Activated CD8-positive, alpha-beta memory T cell treated with anti-CD3 and anti-CD28 coated beads, Interleukin-2, amount 50 U/mL, for 24 hours (primary cell): ENCODE results near the gene HAP1.
"Not testable (repeated sequence)": the region's sequence is repeated elsewhere in the genome, so short reads cannot be mapped to it uniquely, and the experiment has no call there.

Experiments used
- DNase-seq: peaks from one replicate; pipeline ENCODE4 v3.0.0-alpha.2; 2020; ENCODE audit errors: extremely low read depth

HAP1 gene, protein sequence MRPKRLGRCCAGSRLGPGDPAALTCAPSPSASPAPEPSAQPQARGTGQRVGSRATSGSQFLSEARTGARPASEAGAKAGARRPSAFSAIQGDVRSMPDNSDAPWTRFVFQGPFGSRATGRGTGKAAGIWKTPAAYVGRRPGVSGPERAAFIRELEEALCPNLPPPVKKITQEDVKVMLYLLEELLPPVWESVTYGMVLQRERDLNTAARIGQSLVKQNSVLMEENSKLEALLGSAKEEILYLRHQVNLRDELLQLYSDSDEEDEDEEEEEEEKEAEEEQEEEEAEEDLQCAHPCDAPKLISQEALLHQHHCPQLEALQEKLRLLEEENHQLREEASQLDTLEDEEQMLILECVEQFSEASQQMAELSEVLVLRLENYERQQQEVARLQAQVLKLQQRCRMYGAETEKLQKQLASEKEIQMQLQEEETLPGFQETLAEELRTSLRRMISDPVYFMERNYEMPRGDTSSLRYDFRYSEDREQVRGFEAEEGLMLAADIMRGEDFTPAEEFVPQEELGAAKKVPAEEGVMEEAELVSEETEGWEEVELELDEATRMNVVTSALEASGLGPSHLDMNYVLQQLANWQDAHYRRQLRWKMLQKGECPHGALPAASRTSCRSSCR

DNA sequence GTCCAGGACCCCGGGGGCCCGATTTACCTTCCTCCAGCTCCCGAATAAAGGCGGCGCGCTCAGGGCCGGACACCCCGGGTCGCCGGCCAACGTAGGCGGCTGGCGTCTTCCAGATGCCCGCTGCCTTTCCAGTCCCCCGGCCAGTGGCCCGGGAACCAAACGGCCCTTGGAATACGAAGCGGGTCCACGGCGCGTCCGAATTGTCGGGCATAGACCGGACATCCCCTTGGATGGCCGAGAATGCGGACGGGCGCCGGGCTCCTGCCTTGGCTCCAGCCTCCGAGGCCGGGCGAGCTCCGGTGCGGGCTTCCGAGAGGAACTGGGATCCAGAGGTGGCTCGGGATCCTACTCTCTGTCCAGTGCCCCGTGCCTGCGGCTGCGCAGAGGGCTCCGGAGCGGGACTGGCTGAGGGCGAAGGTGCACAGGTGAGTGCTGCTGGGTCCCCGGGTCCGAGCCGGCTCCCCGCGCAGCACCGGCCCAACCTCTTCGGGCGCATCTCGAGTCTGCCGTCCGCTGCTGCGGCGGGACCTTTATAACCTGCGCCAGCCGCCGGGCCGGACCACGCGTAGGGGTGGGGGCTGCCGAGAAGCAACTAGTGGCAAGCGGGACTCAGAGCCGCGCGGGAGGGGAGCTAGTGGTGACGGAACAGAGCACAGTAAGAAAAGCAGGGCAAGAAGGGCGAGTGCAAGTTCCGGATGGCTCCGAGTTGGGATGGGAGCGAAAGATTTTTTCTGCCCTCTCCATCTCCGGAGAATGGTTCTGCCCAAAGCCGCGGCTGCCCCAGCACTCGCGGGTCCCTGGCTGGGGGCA lies at the start of gene HAP1:
TSS of gene HAP1 (minus strand) at position 505 of the 810 bp plus-strand sequence. CDS start at position 496, 9 bp downstream.
- DNase-seq = no peak

DNA sequence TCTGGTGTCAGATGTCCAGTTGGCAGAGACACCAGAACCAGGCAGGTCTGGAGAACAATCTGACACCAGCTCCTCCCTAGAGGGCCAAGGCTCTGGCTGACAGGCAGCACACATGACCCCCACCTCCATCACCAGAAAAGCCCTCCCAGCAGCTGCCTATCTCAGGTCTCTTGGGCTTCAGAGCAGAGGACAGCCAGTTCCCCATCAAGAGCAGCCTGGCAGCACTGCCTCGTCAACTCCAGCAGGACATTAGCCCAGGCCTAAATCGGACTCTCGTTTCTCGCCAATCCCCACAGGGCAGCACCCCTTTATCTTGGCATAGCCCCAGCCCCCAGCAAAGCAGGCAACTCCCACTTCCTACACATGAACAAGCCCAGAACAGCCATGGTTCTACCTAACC lies 47.7 kb upstream of the HAP1 start:
- DNase-seq = no peak

DNA sequence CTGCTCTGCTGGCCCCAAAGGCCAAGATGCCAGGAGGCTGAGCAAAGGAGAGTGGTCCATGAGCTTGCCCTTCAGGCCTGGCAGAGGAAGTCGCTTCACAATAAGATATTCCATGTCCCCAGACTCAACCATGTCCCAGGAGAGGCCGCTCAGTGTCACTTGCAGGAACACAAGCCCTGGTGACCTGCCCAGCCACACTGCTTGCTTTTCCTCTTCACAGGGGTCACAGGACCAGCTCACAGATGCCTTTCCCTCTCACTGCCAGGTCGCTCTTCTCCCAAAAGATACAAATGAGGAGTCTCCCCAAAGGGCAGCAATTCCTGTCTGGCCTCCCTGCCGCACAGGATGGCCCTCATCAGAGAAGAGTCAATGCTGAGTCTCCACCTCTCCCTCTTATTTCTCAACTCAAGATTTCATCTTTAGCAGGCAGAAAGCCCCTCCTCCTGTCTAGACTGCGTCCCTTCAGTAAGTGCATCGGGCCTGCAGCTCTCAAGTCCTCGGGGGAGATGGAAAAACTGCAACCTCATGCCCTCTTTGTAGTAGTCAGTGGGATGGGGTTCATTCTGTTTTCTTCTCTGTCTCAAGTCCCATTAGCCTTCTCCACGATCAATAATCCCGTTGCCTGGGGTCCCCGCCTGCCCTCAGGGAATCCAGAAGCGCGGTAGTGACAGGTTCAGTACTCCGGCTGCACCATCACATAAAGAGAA lies 47.1 kb upstream of the HAP1 start:
- DNase-seq = no peak

DNA sequence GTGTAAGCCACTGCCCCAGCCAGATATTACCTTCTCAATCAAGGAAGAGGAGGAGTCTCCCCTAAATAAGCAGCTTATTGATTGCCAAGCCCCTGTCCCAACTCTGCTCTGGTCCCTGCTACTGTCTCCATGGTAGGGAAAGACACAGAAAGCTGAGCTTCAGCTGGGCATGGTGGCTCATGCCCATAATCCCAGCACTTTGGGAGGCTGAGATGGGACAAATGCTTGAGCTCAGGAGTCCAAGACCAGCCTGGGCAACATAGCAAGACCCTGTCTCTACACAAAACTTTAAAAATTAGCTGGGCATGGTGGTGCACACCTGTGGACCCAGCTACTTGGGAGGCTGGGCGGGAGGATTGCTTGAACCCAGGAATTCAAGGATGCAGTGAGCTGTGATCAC lies 45.5 kb upstream of the HAP1 start:
- DNase-seq = no peak

DNA sequence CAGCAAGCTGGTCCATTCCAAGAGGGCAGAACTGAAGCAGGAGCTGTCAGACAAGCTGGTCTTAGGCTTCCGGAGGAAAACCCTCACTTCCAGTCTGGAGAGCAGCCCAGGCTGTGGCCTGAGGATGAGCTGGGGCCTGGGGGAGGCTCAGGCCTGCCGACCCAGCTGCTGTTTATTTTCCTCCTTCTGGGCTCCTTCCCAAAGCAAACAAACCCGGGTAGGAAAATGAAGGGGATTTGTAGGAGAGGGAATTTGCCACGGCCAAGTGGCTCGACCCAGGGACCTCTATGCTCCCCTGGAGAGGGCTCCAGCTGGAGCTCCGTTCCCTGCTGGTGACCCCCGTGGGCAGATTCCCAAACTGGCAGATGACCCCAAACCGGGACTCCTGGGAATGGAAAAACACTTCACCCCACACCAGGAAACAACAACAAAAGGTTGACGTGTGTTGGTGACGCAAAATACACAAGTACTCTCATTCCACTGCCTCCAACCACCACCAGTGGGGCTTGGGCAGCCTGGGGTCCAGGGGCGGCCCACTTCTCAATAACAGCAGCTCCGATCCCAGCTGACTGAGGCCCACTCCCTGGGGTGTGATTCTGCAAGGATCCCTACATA lies 43.2 kb upstream of the HAP1 start:
- DNase-seq = no peak

DNA sequence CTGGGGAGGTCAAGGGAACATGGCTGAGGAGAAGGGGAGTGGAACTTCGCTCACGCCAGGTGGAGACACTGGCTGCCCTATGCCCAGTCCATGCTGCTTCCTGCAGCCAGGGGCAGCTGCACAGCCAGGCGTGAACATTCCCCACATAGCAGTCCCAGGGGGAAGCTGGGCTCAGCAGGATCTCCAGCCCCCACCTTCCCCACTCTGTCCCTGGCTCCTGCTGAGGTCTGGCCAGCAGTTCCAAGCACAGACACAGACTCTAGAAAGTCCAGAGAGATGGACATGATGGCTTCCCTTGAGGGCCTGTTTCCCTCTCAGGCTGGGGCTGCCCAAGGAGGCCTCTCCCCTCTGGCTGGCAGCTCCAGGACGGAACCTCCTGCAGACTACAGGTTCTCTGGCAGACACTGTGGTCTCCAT lies 42.7 kb upstream of the HAP1 start:
- DNase-seq = no peak

DNA sequence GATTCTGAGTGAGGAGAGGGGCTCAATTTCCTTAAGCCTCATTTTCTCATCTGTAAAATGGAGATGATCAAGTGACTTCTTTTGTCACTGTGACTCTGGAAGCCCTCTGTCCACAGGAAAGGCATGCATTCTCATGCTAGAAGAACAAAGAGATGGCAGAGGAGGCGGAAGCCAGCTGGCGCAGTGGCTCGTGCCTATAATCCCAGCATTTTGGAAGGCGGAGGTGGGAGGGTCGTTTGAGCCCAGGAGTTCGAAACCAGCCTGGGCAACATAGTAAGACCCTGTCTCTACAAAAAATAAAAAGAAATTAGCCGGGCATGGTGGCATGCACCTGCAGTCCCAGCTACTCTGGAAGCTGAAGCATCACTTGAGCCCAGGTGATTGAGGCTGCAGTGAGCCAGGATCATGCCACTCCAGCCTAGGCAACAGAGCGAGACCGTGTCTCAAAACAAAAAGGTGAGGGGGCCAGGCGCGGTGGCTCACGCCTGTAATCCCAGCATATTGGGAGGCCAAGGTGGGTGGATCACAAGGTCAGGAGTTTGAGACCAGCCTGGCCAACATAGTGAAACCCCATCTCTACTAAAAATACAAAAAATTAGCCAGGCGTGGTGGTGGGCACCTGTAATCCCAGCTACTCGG lies 41.9 kb upstream of the HAP1 start:
- DNase-seq = not testable (repeated sequence)

DNA sequence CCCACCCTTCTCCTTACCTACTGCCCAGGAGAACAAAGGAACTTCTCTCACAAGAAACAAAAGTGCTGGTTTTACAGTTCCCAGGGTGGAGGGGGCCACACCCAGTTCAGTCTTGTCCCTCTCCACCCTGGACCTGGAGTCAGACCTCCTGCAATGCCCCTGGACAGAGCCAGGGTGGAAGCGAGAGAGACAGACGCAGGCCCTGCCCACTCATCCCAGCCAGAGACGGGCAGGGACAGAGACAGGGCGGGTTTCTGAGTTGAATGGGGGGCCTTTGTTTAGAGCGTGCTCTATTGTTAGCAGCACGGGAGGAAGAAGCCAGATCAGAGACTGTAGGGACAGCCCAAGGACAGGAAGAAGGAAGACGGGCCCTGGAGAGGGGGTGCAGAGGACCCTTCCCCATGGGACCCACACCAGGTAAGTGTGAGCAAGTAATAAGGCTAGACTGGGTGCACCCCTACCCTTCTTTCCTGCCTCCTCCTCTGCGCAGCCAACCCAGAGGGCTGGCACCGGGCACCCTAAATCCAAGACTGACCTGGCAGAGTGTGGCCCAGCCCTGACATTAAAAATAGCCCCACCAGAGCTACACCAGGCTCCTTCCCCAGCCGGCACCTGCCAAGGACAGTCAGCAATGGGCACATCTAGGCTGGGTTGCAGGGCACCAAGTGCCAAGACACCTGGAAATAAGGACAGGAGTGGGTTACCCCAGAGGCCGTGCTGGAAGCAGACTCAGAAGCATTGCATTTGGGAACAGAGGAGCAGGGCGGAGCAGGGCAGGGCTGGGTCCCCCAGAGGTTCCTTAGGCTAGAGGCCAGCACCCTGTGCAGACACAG lies 41.2 kb upstream of the HAP1 start:
- no peak for DNase-seq

DNA sequence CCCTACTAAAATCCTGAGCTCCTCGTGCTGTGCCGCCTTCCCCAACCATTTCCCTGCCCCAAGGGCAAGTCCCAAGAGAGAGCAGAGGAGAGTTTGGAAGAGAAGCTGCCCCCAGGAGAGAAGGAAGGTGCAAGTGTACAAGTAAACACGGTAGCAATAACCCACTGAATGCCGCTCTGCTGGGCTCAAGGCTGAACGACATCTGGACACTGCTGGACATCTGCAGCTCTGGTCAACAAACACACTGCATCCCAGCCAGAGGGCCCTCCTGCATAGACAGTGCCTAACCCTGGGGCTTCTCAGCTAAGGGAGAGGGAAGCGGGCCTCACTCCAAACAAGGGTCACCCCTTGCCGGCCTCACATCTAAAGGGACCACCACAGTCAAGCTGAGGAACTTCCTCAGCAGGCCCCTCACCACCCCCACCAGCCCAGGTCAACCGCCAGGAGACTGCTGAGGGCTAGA lies 39.3 kb upstream of the HAP1 start:
- DNase-seq = no peak

DNA sequence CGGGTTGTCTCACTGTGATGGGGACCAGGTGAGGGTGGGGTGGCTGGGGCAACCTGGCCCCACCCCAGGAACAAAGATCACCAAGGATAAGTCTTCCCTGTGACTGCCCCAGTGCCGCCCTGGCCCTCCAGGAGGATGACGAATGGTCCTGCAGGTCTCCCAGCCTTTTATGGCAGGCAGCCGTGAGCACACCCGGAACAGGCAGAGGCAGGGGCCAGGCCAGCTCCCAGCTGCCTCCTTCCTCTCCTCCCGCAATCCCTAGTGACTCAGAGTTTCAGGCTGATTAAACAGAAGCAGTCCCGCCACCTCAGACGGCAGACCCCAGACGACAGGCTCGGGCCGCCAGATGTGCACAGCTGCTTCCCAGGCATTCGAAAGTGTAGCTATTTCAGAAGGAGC lies 38.7 kb upstream of the HAP1 start:
- no peak for DNase-seq

DNA sequence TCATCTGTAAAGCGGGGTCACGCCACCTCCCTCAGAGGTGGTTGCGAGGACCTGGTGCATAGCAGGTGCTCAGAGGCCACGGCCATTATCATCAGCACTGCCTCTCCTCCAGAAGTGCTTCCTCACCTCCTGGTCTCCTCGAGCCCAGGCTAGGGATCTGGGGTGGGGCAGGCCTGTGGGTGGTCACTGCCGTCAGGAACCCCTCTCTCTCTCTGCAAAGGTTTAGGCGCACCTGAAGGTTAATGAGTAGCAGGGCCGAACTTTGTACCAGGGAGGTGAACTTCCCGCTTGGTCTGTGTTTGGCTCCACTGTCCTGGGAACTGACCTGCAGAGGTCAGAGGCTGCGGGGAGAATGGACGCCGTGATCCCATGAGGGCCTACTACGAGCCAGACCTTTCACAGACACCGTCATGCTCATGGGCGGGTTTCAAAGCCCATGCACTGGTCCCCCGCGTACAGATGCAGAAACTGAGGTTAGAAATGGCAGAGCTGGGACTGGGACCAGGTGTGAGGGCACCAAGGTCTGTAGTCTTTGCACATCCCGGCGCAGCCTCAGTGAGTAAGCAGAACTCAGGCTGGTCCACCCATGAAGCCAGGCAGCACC lies 38.2 kb upstream of the HAP1 start:
- no peak for DNase-seq

DNA sequence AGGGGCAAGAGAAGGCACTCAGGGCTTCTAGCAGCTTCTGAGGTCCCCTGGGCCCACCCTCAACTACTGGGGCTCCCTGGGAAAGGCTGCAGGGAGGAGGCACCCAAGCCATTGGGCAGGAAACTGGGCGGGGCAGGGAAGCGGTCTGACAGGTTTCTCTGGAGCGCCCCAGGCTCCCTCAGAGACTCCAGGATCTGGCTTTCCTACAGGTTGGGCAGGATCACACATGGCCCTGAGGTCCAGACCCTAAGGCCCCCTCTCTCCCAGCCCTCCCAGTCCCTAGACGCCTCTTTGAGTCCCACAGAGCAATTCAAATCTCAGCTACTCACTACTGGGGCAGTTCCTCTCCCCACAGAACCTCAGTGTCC lies 37.8 kb upstream of the HAP1 start:
- DNase-seq = no peak

DNA sequence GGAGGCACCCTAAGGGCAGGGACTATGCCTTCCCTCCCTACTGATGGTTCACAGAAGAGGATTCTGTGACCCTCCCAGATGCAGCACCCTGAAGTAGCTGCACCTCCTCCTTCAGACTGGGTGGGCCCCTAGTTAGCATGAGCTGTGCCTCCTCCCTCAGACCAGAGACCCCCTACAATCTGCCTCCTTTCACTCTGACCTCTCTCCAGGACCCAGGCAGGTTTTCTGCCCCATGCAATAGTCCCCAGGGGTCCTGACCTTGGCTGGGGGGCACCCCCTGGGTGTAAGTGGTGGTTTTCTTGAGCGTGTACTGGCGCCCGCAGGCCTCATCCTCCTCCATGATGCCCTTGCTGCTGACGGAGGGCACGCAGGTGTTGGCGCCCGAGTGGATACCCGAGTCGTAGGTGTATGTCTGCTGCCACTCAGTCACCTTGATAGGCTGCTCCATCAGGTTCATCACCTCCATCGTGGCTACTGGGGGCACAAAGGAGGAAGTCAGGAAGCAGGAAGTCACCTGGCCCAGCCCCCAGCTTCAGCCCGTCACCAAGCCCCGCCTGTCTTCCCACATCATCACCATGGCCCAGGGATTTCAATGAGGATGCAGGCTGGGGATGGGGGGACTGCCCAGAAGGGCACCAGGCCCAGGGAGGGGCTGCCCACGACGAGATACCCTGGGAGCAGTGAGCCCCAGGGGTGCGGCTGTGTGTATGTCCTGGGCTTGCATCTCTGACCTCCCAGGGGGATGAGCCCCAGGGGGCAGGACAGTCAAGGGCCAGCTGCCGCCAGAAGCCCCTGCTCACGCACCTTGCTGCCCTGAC lies 37.2 kb upstream of the HAP1 start:
- DNase-seq = no peak

DNA sequence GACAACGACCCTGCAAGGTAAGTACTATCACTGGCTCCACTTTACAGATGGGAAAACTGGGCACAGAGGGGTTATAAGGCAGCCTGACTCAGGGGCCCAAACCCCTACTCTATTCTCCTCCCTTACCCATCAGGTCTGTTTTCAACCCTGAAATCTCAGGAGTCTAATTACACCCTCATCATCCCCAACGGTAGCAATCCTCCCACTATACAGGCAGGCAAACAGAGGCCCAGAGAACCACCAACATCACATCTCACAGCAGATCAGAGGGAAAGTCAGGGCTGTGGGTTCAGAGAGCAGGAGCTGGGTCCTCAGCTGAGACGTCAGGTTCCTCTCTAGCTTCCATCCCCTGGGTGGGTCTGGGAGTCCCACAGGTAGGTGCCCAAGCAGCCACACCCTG lies 35.5 kb upstream of the HAP1 start:
- no peak for DNase-seq

DNA sequence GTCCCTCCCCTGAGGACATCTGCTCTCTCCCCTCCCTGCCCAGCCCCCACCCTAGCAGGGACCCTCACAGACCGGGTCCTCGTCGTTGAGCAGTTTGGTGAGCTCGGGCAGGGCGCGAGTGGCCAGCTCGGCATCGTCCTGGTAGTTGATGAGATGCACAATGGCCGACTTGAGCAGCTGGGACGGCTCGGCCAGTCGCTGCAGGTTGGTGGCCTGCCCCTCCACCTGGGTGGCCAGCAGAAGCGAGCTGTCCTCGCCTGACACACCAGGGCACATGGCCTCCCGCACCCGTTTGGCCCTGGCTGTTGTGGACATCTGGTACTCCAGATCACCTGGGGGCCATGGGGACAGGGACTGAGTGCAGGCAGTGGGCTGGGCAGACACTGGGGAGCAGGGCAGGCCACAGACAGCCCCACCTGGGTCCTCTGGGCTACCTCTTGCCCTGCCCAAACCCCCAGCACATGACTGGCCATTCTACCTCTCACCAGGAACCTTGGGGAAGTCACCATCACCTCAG lies 35.0 kb upstream of the HAP1 start:
- no peak for DNase-seq

DNA sequence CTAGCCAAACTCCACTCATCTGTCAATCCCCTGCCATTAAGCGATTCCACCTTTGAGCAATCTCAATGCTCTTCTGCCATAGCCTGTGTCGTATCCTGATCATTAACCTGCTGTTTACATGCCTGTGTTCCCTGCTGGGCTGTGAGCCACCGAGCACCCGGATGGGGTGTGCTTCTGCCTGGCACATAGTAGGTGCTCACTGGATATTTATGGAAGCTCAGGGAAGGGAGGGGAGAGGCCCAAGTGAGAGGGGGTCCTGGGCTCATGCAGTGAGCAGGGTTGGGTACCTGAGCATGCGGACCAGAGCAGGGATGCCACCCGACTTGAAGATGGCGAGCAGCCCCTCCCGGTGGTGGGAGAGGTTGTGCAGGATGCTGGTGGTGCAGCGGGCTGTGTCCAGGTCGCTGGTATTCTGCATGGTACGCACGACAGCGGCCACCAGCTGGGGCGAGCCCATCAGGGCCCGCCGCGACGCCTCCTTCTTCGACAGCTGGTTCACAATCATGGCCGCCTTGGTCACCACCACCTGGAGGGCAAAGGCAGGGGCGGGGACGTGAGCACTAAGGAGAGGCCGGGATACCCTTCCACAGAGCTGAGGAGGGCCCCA lies 34.3 kb upstream of the HAP1 start:
- no peak for DNase-seq

DNA sequence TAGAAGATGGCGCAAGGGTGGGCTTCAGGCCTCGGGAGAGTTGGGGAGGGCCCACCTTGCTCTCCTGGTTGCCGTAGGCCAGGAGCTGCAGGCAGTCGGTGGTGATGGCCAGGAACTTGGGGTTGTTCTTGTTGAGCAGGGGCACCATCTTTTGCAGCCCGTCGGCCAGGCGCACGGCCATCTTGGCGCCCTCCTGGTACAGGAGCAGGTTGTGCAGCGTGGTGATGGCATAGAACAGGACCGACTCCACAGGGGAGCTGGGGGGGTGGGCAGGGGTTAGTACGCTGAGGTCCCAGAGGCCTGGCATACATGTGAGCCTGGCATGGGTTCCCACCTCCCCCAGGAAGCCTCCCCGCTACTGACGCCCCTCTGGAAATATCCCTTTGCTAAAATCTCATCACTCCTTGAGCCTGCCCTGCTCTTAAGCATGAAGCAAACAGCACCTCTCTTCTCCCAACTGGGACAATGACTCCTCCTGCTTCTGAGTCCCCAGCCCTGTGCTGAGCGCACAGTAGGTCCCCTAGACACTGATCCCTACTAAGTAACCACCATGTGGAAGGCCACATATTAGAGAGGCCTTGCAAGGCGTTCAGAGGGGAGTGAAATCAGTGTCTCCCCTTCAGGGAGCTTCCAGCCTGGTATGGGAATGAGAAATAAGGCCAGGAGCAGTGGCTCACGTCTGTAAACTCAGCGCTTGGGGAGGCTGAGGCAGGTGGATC lies 33.0 kb upstream of the HAP1 start:
- DNase-seq = no peak

DNA sequence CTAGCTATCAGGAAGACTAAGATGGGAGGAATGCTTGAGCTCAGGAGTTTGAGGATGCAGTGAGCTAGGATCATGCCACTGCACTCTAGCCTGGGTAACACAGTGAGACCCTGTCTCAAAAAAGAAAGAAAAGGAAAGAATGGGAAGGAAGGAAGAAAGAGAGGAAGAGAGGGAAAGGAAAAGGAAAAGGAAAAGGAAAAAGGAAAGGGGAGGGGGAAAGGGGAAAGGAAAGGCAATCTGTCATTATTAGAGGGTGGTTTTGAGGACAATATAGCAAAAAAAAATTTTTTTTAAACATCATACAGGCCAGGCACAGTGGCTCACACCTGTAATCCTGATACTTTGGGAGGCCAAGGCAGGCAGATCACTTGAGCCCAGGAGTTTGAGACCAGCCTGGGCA lies 31.7 kb upstream of the HAP1 start:
- DNase-seq = no peak
